Measurements from ENCODE around the gene RPS29.

- no peak for TF ChIP-seq CTCF (IDR thresholded peaks at IDR 0.05)
- no peak for TF ChIP-seq POLR2A (IDR thresholded peaks at IDR 0.05)
Observed at GRCh38 chr14:49569281-49569680, 16.9 kb downstream of the RPS29 start.
